B cell (primary cell): ENCODE data around the gene RASGRP3. TPM values are rescaled to one million over a fixed set of nuclear protein-coding genes. Genes with fewer than 3 reads are reported as not detected.

Experiments used
- ATAC-seq: fragments of 200-7000 bp; cut with Tn5 transposase; one replicate; pipeline ENCODE4 v1.10.0; 2021; ENCODE audit warnings: low read depth, mild to moderate bottlenecking, moderate number of reproducible peaks, moderate library complexity
- CTCF ChIA-PET: fragments of 350-600 bp; sonication (Branson Sonifier 250); formaldehyde crosslinking; loops from one replicate; lab custom pipeline; 2021; ENCODE audit warnings: antibody characterized with exemption, inconsistent platforms; lab: Charles Lee
- POLR2A ChIA-PET: fragments of 350-600 bp; sonication (Branson Sonifier 250); formaldehyde crosslinking; loops from one replicate; lab custom pipeline; 2021; ENCODE audit warnings: antibody characterized with exemption; lab: Charles Lee
- DNase-seq: peaks from one replicate; pipeline ENCODE4 v3.0.0; 2013
- H2AFZ ChIP-seq: 2 replicates; pipeline ENCODE4 v1.6.1; 2012; ENCODE audit warnings: mild to moderate bottlenecking, low read depth, low read length; ENCODE audit not compliant: insufficient read depth, poor library complexity, severe bottlenecking
- H3K27ac ChIP-seq, 2 donors: 1 replicate in 1 of 2; 2 replicates in 1 of 2; pipeline ENCODE4 v1.5.1; 2012 to 2013; ENCODE audit warnings: low read length in 2 of 2, mild to moderate bottlenecking in 2 of 2, moderate library complexity in 1 of 2
- H3K27me3 ChIP-seq, 4 experiments: fragments of 200-600 bp in 1 of 4; sonication (generic) in 1 of 4; replicated peaks in 1 of 4; 1 replicate in 2 of 4; 2 replicates in 2 of 4; pipeline versions ENCODE4 v1.6.1 to v1.7.0; 2013 to 2016; ENCODE audit warnings: low read length in 3 of 4, mild to moderate bottlenecking in 2 of 4, mixed read lengths in 1 of 4, moderate library complexity in 1 of 4; ENCODE audit not compliant: insufficient read depth in 4 of 4, control insufficient read depth in 3 of 4; ENCODE audit errors: control extremely low read depth in 1 of 4
- H3K36me3 ChIP-seq, 2 experiments: replicated peaks in 1 of 2; 1 replicate in 1 of 2; 2 replicates in 1 of 2; pipeline versions ENCODE4 v1.6.1 to v1.7.1; 2013; ENCODE audit warnings: low read length in 1 of 2; ENCODE audit not compliant: insufficient read depth in 2 of 2, control insufficient read depth in 1 of 2; ENCODE audit errors: control extremely low read depth in 1 of 2, extremely low read depth in 1 of 2
- H3K4me1 ChIP-seq, 2 donors: fragments of 200-600 bp in 1 of 2; sonication (generic) in 1 of 2; 1 replicate in 1 of 2; 2 replicates in 1 of 2; pipeline versions ENCODE4 v1.5.1 to v1.6.1; 2013 to 2017; ENCODE audit warnings: low read length in 2 of 2; ENCODE audit not compliant: control insufficient read depth in 2 of 2, insufficient read depth in 2 of 2
- H3K4me2 ChIP-seq: replicated peaks from 2 replicates; pipeline ENCODE3; 2012; ENCODE audit warnings: mild to moderate bottlenecking, low read depth, low read length; ENCODE audit not compliant: poor library complexity, severe bottlenecking
- H3K4me3 ChIP-seq, 5 experiments: fragments of 200-600 bp in 1 of 5; sonication (generic) in 1 of 5; 1 replicate in 3 of 5; 2 replicates in 2 of 5; pipeline versions ENCODE4 v1.5.1 to v1.7.0; 2011 to 2016; ENCODE audit warnings: low read length in 4 of 5, mild to moderate bottlenecking in 4 of 5, low read depth in 2 of 5, control low read depth in 1 of 5, moderate library complexity in 1 of 5; ENCODE audit not compliant: insufficient read depth in 1 of 5; ENCODE audit errors: control extremely low read depth in 1 of 5, extremely low read depth in 1 of 5
- H3K79me2 ChIP-seq: fragments of 200-600 bp; sonication (generic); one replicate; pipeline ENCODE4 v1.6.0; 2016; ENCODE audit warnings: low read length; ENCODE audit not compliant: control insufficient read depth, insufficient read depth
- H3K9ac ChIP-seq: fragments of 200-600 bp; sonication (generic); 2 replicates; pipeline ENCODE4 v1.6.1; 2017; ENCODE audit warnings: mild to moderate bottlenecking, low read length, moderate library complexity
- H3K9me3 ChIP-seq, 3 donors: one replicate each; pipeline versions ENCODE4 v1.6.1 to v1.7.1; 2013; ENCODE audit warnings: low read length in 2 of 3; ENCODE audit not compliant: control insufficient read depth in 2 of 3, insufficient read depth in 1 of 3; ENCODE audit errors: control extremely low read depth in 1 of 3
- H4K20me1 ChIP-seq: 2 replicates; pipeline ENCODE4 v1.6.0; 2012; ENCODE audit warnings: mild to moderate bottlenecking, low read length; ENCODE audit not compliant: insufficient read depth, control insufficient read depth, poor library complexity, severe bottlenecking
- H3K27ac Mint-ChIP-seq: one replicate; pipeline ENCODE4 v1.8.0; 2021; ENCODE audit warnings: mixed read lengths
- H3K27me3 Mint-ChIP-seq: one replicate; pipeline ENCODE4 v1.8.0; 2021; ENCODE audit warnings: mixed read lengths
- H3K4me1 Mint-ChIP-seq: one replicate; pipeline ENCODE4 v1.8.0; 2021; ENCODE audit warnings: mixed read lengths
- H3K4me3 Mint-ChIP-seq: one replicate; pipeline ENCODE4 v1.8.0; 2021; ENCODE audit warnings: mixed read lengths
- H3K9me3 Mint-ChIP-seq: one replicate; pipeline ENCODE4 v1.8.0; 2022; ENCODE audit warnings: mixed read lengths; ENCODE audit not compliant: insufficient read depth
- CTCF ChIP-seq: fragments of 200-600 bp; IDR thresholded peaks from one replicate; pipeline ENCODE4 v1.8.0; 2022; ENCODE audit warnings: antibody characterized with exemption, mild to moderate bottlenecking
- EZH2 ChIP-seq: IDR thresholded peaks from 2 replicates; pipeline ENCODE4 v1.6.1; 2012; ENCODE audit warnings: borderline replicate concordance, low read depth, mild to moderate bottlenecking, moderate library complexity, low read length; ENCODE audit not compliant: insufficient read depth, poor library complexity, severe bottlenecking
- WGBS: methylation state at CpG from one replicate; pipeline ENCODE4 v1.1.5; 2013; ENCODE audit warnings: missing lambda C conversion rate; ENCODE audit not compliant: insufficient coverage; 5-methylcytosine and 5-hydroxymethylcytosine counted together
- intact Hi-C: fragments of 100-400 bp; cut with micrococcal nuclease; formaldehyde crosslinking; loops from one replicate; pipeline ENCODE4 v1.10.0; 2022
- polyA plus RNA-seq: library from polyadenylated mRNA; depleted of rRNA; stranded (reverse); fragments of >200 nt; gene quantifications from 2 replicates; pipeline ENCODE4 v1.2.3, GENCODE V29; 2012
- total RNA-seq, 2 donors: library from RNA; stranded (reverse); fragments of 120-200 nt in 1 of 2; gene quantifications; 1 replicate in 1 of 2; 2 replicates in 1 of 2; pipeline versions ENCODE4 v1.2.3 to v1.2.4, GENCODE V29; 2013 to 2022

The RASGRP3 gene
- total and polyA plus RNA-seq, 2 donors (not counting 1 experiment from before 2014, with no cell fraction given), result 67.5 to 107 TPM

DNA sequence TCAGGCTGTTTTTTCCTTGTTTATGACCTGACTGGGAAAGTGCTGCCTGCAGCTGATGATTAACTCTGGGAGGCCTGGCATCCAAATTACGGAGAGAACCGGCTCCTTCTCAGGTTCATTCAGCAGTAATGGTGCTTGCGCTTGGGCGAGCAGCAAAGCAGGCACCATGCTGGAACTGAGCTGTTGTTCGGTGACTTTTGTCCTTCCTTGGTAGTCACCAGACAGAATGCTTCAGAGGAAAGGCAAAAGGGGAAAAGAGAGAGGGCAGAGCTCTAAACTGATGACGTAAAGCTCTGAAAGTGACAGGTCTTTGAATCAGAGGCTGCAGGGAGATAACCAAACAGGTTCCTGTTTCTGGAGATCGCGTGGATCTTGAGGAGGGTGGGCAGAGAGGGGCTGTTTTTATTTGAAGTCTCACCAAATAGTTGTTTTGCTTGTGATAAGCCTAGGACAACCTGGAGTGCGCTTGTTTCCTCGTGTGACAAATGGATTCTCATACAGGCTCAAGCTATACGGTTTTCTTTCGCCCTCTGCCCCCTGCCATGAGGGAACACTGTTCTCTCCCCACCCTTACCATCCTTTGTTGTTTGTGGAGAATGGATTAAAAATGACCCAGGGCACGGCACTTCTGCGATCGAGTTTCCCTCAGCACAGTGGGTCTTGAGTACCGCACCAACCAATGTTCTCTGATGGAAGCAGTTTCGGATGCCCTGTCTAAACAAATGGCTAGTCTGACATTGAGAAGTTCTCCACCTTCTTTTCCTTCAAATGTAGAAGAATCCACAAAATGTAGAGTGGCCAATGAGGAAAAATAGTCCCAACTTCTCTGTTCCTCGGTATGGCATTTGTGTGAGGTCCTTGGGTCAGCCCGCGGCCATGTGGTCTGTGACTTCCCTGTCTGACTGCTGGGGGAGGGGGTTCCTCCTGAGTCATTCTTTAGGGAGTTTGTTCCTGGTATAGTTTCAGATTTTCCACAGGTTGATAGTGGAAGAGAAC lies 1.3 kb downstream of the RASGRP3 start:
- H3K4me1 Mint-ChIP-seq, result peaks cover 54% of the 10 kb centered on the region

More for the DNA sequence above, 1.3 kb downstream of the RASGRP3 start:
- CTCF ChIA-PET, result interaction anchor here (0.6 to 5.7 kb wide), 16 partner anchors 15 to 121 kb away, joined by 3 to 78 read pairs (median 5); partner anchors contain the start of gene FAM98A
- Histone ChIP-seq H3K4me1 (peaks cover 41 to 50% of the 10 kb centered on the region in 2 donors), H3K9me3 (no peaks in the 10 kb centered on the region), H3K27ac (peak overlapping the region; percentile 92 to 97), H3K36me3 (peaks cover 2 to 6% of the 10 kb centered on the region in 2 experiments), H3K4me2 (peak overlapping the region; percentile 77), H3K27me3 (no peaks in the 10 kb centered on the region), H2AFZ (peak overlapping the region; percentile 32), H4K20me1 (no peaks in the 10 kb centered on the region), H3K9ac (peak overlapping the region; percentile 94), H3K79me2 (peaks cover 64% of the 10 kb centered on the region), H3K4me3 (peak overlapping the region; percentile 68 to 98 (median 83))
- peak overlapping the region; percentile 98 for H3K27ac Mint-ChIP-seq
- intact Hi-C loops, result loop anchor here (1.0 to 5.0 kb wide), 5 partner anchors 11 to 1415 kb away; partner anchors contain the start of genes BIRC6, SPAST and TTC27
- TF ChIP-seq CTCF, result no peak
- TF ChIP-seq EZH2, result no peak
- H3K27me3 Mint-ChIP-seq, result no peaks in the 10 kb centered on the region
- 42% methylated on average over 17 of the region's 20 CpGs for WGBS
- POLR2A ChIA-PET, result interaction anchor here (0.6 to 2.8 kb wide), 7 partner anchors 12 to 97 kb away, joined by 3 to 23 read pairs (median 4); no protein-coding TSS in a partner anchor
- H3K9me3 Mint-ChIP-seq, result peaks cover 3% of the 10 kb centered on the region
- ATAC-seq (peak; percentile 36), DNase-seq (peak; percentile 87)
- peak overlapping the region; percentile 95 for H3K4me3 Mint-ChIP-seq
